ENCODE results near the gene TNS1.
A peak's percentile ranks its signal among the peaks of the same experiment; 100 is the strongest.

The TNS1 gene

GRCh38 chr2:217989221-217989948, 13.4 kb downstream of the TNS1 start:
- no peak for DNase-seq (ENCODE audit: extremely low read depth, low read depth)
- TF ChIP-seq CTCF (IDR thresholded peaks at IDR 0.05; ENCODE audit: low read depth, low read length): no peak

- no peak for DNase-seq (ENCODE audit: extremely low read depth, low read depth)
- no peak for TF ChIP-seq CTCF (IDR thresholded peaks at IDR 0.05; ENCODE audit: low read depth, low read length)
Observed at GRCh38 chr2:217988840-217989204, 14.0 kb downstream of the TNS1 start.

- DNase-seq (ENCODE audit: extremely low read depth, low read depth): no peak
- TF ChIP-seq CTCF (IDR thresholded peaks at IDR 0.05; ENCODE audit: low read depth, low read length): peak; percentile 86
Observed at GRCh38 chr2:217988014-217988839, 14.6 kb downstream of the TNS1 start.

GRCh38 chr2:217987391-217987790, 15.4 kb downstream of the TNS1 start:
- no peak for TF ChIP-seq CTCF (IDR thresholded peaks at IDR 0.05; ENCODE audit: low read depth, low read length)
- DNase-seq (ENCODE audit: extremely low read depth, low read depth): no peak

- DNase-seq (ENCODE audit: extremely low read depth, low read depth): no peak
- no peak for TF ChIP-seq CTCF (IDR thresholded peaks at IDR 0.05; ENCODE audit: low read depth, low read length)
Observed at GRCh38 chr2:217986256-217986961, 16.4 kb downstream of the TNS1 start.

GRCh38 chr2:217983276-217984233, 19.2 kb downstream of the TNS1 start:
- no peak for TF ChIP-seq CTCF (IDR thresholded peaks at IDR 0.05; ENCODE audit: low read depth, low read length)
- no peak for DNase-seq (ENCODE audit: extremely low read depth, low read depth)
